DOHH2 (cell line): ENCODE measurements around the gene EEFSEC.
"Not testable (repeated sequence)": the region's sequence is repeated elsewhere in the genome, so short reads cannot be mapped to it uniquely, and the experiment has no call there.

ENCODE experiments used
- H3F3A ChIP-seq: fragments of 200-600 bp; sonication (generic), shearing (Covaris generic); 2 replicates; pipeline ENCODE4 v1.6.0; 2016; ENCODE audit warnings: antibody characterized with exemption, mild to moderate bottlenecking; ENCODE audit not compliant: control insufficient read depth, insufficient read depth
- H3K27ac ChIP-seq: fragments of 200-600 bp; sonication (generic); 2 replicates; pipeline ENCODE4 v1.5.1; 2014; ENCODE audit warnings: low read depth, mild to moderate bottlenecking, low read length, moderate library complexity
- H3K27me3 ChIP-seq: fragments of 200-600 bp; sonication (generic); 2 replicates; pipeline ENCODE4 v1.6.1; 2014; ENCODE audit warnings: mild to moderate bottlenecking, low read length, mixed read lengths; ENCODE audit not compliant: control insufficient read depth
- H3K36me3 ChIP-seq: fragments of 200-600 bp; sonication (generic); 2 replicates; pipeline ENCODE4 v1.6.1; 2014; ENCODE audit warnings: mild to moderate bottlenecking, low read length, moderate library complexity, mixed read lengths; ENCODE audit not compliant: control insufficient read depth
- H3K4me1 ChIP-seq: fragments of 200-600 bp; sonication (generic); 2 replicates; pipeline ENCODE4 v1.6.1; 2014; ENCODE audit warnings: mild to moderate bottlenecking, low read length, mixed read lengths; ENCODE audit not compliant: control insufficient read depth
- H3K4me2 ChIP-seq: fragments of 200-600 bp; sonication (generic); 2 replicates; pipeline ENCODE4 v1.6.0; 2014; ENCODE audit warnings: mild to moderate bottlenecking, low read length, moderate library complexity
- H3K4me3 ChIP-seq: fragments of 200-600 bp; sonication (generic); 2 replicates; pipeline ENCODE4 v1.5.1; 2014; ENCODE audit warnings: mild to moderate bottlenecking, low read length, mixed read lengths
- H3K79me2 ChIP-seq: fragments of 200-600 bp; sonication (generic); 2 replicates; pipeline ENCODE4 v1.6.1; 2014; ENCODE audit warnings: mild to moderate bottlenecking, low read length, mixed read lengths; ENCODE audit not compliant: control insufficient read depth
- H3K9me2 ChIP-seq: fragments of 200-600 bp; sonication (generic); replicated peaks from 2 replicates; pipeline ENCODE4 v1.6.1; 2014; ENCODE audit warnings: mild to moderate bottlenecking, low read length, mixed read lengths; ENCODE audit not compliant: control insufficient read depth
- H3K9me3 ChIP-seq: fragments of 200-600 bp; sonication (generic); 2 replicates; pipeline ENCODE4 v1.6.1; 2014; ENCODE audit warnings: antibody characterized with exemption, low read length, mixed read lengths; ENCODE audit not compliant: control insufficient read depth, insufficient read depth
- H4K20me1 ChIP-seq: fragments of 200-600 bp; sonication (generic); 2 replicates; pipeline ENCODE4 v1.6.0; 2014; ENCODE audit warnings: low read depth, mild to moderate bottlenecking, antibody characterized with exemption, low read length, moderate library complexity; ENCODE audit not compliant: control insufficient read depth, insufficient read depth
- EZH2phosphoT487 ChIP-seq: fragments of 200-600 bp; sonication (generic); IDR thresholded peaks from 2 replicates; pipeline ENCODE4 v1.6.1; 2017; ENCODE audit warnings: borderline replicate concordance, mild to moderate bottlenecking, antibody characterized with exemption, low read length, moderate library complexity, mixed read lengths
- TF ChIP-seq, protein P1 (sequence below): fragments of 200-600 bp; sonication (generic); IDR thresholded peaks from one replicate; pipeline ENCODE4 v1.5.1; 2014; ENCODE audit warnings: antibody characterized with exemption, mild to moderate bottlenecking, low read depth, low read length; ENCODE audit not compliant: poor library complexity, severe bottlenecking

The EEFSEC gene

DNA sequence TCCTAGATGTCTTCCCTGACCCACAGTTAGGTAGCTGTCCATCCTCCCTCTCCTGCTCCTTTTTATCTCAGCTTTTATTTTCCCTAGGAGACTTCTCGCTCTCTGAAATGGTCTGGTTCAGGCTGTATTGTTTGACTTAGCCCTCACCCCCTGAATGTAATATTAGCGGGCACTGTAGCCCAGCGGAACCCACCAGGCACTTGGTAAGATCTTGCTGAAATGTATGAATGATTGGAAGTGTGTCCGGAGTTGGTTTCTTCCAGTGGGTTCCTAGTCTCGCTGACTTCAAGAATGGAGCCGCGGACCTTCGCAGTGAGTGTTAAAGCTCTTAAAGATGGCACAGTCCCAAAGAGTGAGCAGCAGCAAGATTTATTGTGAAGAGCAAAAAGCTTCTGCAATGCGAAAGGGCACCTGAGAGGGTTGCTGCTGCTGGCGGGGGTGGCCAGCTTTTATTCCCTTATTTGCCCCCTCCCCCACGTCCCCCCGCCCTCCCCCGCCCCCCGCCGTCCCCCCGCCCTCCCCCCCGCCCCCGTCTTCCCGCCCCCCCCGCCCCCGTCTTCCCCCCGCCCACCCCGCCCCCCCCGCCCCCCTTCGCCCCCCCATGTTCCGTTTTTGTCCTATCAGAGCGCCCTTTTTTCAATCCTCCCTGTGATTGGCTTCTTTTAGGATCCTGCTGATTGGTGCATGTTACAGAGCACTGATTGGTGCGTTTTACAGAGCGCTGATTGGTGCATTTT, 694 bp upstream of the EEFSEC start:
- Histone ChIP-seq H3K27ac (peak overlapping the region; percentile 60; the same call in 1 of the 2 replicates), H3F3A (peaks cover 3% of the 10 kb centered on the region; the same call in 1 of the 2 replicates), H3K27me3 (0 out of 2 replicates have a peak, but pooled peaks cover 4% of the 10 kb centered on the region), H4K20me1 (no peaks in the 10 kb centered on the region), H3K4me1 (peaks cover 7% of the 10 kb centered on the region), H3K4me2 (peak overlapping the region; percentile 68), H3K36me3 (peaks cover 24% of the 10 kb centered on the region), H3K4me3 (peak overlapping the region; percentile 73), H3K9me3 (peaks cover 4% of the 10 kb centered on the region; the same call in 1 of the 2 replicates), H3K79me2 (peaks cover 33% of the 10 kb centered on the region), H3K9me2 (no peaks in the 10 kb centered on the region)
- no peak for TF ChIP-seq EZH2phosphoT487
- TF ChIP-seq, protein P1, sequence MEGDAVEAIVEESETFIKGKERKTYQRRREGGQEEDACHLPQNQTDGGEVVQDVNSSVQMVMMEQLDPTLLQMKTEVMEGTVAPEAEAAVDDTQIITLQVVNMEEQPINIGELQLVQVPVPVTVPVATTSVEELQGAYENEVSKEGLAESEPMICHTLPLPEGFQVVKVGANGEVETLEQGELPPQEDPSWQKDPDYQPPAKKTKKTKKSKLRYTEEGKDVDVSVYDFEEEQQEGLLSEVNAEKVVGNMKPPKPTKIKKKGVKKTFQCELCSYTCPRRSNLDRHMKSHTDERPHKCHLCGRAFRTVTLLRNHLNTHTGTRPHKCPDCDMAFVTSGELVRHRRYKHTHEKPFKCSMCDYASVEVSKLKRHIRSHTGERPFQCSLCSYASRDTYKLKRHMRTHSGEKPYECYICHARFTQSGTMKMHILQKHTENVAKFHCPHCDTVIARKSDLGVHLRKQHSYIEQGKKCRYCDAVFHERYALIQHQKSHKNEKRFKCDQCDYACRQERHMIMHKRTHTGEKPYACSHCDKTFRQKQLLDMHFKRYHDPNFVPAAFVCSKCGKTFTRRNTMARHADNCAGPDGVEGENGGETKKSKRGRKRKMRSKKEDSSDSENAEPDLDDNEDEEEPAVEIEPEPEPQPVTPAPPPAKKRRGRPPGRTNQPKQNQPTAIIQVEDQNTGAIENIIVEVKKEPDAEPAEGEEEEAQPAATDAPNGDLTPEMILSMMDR: no peak

DNA sequence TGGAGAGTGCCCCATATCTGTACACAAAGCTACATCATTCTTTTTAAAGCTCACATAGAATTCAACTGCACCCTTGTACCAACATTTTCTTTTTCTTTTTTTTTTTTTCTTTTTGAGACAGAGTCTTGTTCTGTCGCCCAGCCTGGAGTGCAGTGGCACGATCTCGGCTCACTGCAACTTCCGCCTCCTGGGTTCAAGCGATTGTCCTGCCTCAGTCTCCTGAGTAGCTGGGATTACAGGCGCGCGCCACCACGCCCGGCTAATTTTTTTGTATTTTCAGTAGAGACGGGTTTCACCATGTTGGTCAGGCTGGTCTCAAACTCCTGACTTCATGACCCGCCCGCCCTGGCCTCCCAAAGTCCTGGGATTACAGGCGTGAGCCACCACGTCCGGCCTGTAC, 1.1 kb downstream of the EEFSEC start:
- H3F3A ChIP-seq, H3K9me2 ChIP-seq, H3K4me1 ChIP-seq, H3K9me3 ChIP-seq, H3K27me3 ChIP-seq, H4K20me1 ChIP-seq: not testable (repeated sequence)
- peak overlapping the region; percentile 60 for H3K27ac ChIP-seq
- H3K79me2 ChIP-seq: peaks cover 42% of the 10 kb centered on the region
- H3K36me3 ChIP-seq: peaks cover 37% of the 10 kb centered on the region
- H3K4me2 ChIP-seq: peak overlapping the region; percentile 68
- peak overlapping the region; percentile 73 for H3K4me3 ChIP-seq

DNA sequence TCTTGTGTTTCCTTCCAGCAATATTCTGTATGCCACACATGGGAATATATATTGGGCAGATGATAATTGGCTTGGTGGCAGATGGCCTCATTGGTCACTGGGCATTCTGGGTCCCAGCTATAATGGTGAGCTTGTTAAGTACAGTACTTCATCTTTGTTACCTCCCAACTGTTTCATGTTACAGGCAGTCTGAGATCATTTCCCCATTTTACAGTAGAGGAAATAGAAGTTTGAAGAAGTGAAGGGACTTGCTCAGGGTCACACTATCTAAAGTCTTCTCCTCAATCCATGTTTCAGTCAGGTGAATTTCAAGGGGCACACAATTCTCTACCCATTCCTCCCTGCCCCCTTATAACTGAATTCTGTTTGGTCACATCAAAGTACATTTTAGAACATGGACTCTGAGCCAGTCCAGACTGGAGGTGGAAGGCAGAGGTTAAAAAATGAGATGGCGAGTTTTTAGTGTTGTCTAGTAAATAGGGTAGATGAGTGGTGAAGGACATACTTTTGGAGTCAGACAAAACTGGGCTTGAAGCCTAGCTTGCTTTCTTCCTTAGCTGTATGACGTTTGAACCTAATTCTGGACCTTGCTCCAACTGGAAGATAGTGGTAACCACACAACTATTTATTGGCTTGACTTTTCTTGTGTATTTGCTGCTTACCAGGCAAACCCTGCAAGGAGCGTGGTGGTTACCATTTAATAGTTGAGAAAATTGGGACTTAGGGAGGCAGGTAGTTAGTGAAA, 2.5 kb downstream of the EEFSEC start:
- Histone ChIP-seq H3K27me3 (no peaks in the 10 kb centered on the region), H3K27ac (no peak overlapping the region), H3K4me3 (no peak overlapping the region), H4K20me1 (0 out of 2 replicates have a peak, but pooled peaks cover 2% of the 10 kb centered on the region), H3K4me2 (no peak overlapping the region), H3K79me2 (peaks cover 51% of the 10 kb centered on the region), H3K36me3 (peaks cover 37% of the 10 kb centered on the region), H3K9me2 (no peaks in the 10 kb centered on the region), H3K9me3 (peaks cover 4% of the 10 kb centered on the region; the same call in 1 of the 2 replicates), H3F3A (peaks cover 3% of the 10 kb centered on the region; the same call in 1 of the 2 replicates), H3K4me1 (peaks cover 7% of the 10 kb centered on the region)
- TF ChIP-seq, protein P1: no peak
- no peak for TF ChIP-seq EZH2phosphoT487

DNA sequence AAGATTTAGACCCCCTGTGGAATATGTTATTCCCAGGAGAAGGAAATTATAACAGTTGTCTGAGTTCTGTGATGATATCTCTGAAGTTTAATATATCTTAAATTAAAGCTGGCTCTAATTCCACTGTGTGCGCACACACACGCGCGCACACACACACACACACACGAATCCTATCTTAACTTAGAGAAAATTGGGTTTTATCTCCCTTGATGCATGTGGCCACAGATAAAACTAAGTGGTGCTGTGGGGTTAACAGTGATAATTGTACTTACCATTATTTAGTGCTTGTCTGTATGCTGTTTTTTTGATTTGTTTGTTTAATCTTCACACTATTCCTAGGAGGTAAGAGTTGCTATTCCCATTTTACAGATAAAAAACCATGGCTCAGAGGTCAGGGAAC, 7.4 kb downstream of the EEFSEC start:
- H4K20me1 ChIP-seq: peaks cover 7% of the 10 kb centered on the region; the same call in 1 of the 2 replicates
- no peaks in the 10 kb centered on the region for H3F3A ChIP-seq
- no peak overlapping the region for H3K4me2 ChIP-seq
- H3K27me3 ChIP-seq: no peaks in the 10 kb centered on the region
- peaks cover 66% of the 10 kb centered on the region for H3K79me2 ChIP-seq
- TF ChIP-seq EZH2phosphoT487: no peak
- TF ChIP-seq, protein P1: no peak
- H3K36me3 ChIP-seq: peaks cover 40% of the 10 kb centered on the region
- no peaks in the 10 kb centered on the region for H3K9me3 ChIP-seq
- no peaks in the 10 kb centered on the region for H3K4me1 ChIP-seq
- no peaks in the 10 kb centered on the region for H3K9me2 ChIP-seq
- H3K4me3 ChIP-seq: no peak overlapping the region
- H3K27ac ChIP-seq: no peak overlapping the region
